Amygdala (tissue), 56 donors: ENCODE measurements around the gene WDR37.
A peak's percentile ranks its signal among the peaks of the same experiment; 100 is the strongest.
"Not testable (repeated sequence)": the region's sequence is repeated elsewhere in the genome, so short reads cannot be mapped to it uniquely, and the experiment has no call there.

Experiments used
- DNase-seq, 56 donors: peaks; one replicate each; lab custom pipeline; 2025; lab: John Stamatoyannopoulos, UW

Gene WDR37

DNA sequence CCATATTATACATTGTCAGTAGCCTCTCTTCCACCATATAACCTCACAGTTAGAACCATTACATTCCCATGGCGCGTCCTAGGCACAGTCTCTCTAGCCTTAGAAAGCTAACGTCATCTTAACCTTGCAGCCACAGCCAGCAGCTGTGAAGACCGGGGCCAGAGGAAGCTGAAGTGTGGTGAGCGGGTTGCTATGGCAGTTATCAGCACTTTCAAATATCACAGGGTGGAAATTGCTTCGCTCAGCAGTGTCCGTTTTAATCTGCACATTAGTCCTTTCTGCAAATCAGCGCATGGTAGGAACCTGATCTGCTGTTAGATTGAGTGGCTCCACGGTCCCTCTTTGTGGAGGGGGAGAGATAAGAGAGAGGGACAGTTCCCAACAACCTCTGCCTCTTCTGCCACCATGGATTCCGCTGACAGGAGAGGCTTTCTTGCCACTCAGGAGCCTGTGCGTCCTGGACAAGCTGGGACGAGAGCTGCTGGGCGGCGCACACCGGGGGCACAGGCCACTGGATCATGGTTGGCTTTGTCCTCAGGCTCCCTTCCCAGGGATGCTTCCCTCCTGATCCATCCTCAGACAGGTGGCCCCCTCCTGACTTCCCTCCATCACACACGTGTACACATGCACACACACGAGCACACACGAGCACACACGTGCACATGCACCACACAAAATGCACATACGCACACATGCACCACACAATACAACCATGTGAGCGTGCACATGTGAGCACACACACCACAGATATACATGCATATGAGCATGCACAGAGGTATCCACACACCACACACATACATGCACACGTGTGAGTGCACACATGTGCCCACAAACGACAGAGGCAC, 93.8 kb downstream of the WDR37 start:
- no peak for DNase-seq

- DNase-seq: no peak
These were observed 94.4 kb downstream of the WDR37 start for GRCh38 chr10:1150638-1150955.

DNA sequence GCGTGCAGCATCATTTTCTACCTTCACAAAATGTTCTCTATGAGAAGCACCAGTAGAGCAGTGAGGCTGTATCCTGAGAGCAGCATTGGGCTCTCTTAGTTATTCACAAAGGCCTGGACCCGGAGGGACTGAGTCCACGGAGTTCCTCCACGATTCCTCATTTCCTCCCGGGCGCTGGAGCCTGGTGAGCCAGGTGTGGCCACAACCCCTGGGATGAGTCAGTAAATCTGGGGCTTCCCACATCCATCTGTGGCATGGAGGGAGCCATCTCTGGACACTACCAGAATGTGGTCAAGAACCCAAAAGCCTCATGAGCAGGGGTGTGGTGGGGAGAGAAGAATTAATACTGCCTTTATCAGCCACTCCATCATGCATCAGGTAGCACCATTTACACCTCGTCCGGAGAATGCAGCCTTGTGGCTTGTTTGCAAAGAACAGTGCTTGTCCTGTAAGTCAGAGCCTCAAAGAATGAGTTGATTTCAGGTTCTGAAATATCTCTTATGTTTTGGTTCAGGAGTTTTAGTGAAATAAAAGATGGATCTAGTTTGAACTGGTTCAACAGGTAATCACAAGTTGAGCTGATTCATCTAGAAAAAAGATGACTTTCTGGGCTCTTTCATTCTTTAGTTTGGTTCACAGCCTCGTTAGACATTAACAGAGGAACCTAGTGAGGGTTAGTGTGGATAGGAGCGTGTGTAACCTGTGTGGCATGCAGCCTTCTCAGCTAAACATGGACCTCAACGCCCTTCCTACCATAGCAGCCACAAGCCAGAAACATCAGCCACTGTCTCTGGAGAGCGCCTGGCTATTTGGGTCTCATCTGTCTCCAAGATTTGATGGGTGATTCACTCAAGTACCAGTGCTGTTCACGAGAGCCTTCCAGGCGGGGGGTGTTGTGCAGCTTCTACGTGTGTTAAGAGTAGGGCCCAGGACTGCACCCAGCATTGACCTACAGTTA, 95.2 kb downstream of the WDR37 start:
- no peak for DNase-seq

- no peak for DNase-seq
These were observed 96.4 kb downstream of the WDR37 start for GRCh38 chr10:1152386-1153250.

DNA sequence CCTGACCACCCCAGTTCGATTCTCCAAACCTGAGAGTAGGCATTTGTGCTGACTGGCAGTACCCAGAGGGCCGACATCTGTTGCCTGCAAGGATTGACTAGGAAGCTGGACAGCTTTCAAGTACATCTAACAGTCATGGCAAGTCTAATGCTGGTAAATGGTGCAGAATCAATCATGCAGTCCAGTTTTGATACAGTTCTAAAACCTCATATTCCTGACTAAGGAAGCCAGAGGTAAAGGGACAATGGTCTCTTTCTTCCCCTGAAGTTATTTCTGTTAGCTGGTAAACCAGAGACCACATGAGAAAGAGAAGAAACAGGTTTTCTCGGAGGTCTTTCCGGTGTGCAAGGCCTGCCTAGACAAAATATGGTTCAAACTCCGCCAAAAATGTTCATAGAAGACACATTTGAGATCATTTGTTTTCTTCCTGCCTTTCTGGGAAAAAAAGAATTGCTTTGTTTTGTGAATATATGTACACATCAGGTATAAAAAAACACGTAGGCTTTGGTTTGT, 97.1 kb downstream of the WDR37 start:
- DNase-seq: no peak

GRCh38 chr10:1153805-1154351, 97.7 kb downstream of the WDR37 start:
- DNase-seq: no peak

DNA sequence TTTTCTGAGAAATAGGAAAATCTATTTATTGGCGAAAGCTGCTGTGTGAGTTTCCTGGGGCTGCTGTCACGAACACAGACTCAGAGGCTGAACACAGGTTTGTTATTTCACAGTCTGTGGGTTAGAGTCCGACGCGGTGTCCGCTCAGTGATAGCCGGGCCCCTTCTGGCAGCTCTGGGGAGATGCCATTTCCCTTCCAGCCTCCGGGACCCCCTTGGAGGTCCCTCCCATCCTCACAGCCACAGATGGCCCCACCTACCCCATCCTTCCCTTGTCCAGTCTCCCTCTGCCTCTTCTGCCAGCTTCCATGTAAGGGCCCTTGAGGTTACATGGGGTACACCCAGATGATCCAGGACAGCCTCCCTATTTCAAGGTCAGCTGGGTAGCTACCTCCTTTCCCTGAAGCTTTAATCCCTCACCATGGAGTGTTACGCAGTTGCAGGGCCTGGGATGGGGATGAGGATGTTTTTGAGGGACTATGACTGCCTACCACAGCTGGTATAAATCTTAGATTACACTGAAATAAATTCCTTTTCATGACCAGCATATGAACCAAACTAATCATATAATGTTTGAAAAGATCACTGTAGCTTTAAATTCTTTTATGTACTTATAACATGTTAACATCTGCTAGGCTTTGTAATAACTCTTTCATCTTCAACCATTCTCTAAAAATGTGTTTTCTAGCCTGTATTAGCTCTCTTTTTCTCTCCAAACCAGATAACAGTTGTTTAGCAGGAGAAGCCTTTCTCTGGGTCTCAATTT, 98.5 kb downstream of the WDR37 start:
- DNase-seq: no peak

GRCh38 chr10:1155791-1156615, 99.8 kb downstream of the WDR37 start:
- no peak for DNase-seq

GRCh38 chr10:1156616-1156886, 100.4 kb downstream of the WDR37 start:
- DNase-seq: no peak

DNA sequence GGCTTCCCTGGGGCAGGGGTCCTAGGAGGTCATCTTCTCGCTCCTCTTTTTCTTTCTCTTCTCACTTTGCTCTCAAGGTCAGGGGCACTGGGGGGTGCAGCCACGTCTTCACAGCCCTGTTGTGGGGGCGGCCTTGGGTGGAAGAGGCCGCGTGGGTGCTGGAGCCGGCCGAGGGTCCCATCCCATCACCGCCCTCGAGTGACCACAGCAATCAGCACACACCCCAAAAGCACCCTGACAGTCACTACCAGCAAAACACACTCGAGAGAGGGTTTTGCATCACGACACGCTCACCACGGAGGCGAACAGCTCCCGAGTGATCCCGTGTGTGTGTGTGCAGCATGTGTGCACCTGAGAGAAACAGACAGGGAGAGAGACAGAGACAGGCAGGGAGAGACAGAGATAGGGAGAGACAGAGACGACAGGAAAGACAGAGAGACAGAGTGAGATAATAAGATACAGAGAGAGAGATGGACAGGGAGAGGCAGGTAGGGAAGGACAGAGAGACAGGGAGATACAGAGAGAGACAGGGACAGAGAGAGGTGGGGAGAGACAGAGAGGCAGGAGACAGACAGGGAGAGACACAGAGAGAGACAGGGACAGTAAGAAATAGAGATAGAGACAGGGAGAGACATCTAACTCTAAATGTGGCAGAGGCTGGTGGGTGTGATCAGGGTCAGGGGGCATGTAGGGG, 100.9 kb downstream of the WDR37 start:
- DNase-seq: no peak

GRCh38 chr10:1157615-1157933, 101.4 kb downstream of the WDR37 start:
- DNase-seq: no peak

DNA sequence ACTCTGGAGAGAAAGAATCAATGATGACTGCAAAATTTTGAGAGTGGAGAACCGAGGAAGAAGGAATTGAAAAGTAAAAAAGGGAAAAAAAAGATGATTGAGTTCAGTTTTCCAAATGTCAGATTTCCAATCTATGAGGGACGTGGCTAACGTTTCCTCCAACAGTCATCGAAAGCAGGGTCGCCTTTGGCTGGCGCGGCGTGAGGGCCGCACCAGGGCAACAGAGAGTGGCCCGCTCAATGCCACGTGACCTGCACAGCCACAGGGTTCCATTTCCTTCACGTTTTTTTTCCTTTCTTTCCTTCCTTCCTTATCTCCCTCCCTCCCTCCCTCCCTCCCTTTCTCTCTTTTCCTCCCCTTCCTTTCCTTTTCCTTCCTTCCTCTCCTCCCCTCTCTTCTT, 101.9 kb downstream of the WDR37 start:
- no peak for DNase-seq

DNA sequence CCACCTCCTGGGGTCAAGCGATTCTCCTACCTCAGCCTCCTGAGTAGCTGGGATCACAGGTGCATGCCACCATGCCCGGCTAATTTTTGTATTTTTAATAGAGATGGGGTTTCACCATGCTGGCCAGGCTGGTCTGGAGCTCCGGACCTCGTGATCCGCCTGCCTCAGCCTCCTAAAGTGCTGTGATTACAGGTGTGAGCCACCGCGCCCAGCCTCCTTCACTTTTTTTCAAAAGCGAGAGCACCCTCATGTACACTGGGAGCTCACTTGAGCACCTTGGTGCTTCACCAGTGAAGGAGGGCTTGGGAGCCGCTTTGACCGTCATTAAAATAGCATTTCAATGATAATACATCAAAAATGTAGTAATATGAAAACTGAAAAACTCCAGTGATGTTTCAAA, 102.4 kb downstream of the WDR37 start:
- not testable (repeated sequence) for DNase-seq

GRCh38 chr10:1159131-1160061, 103.2 kb downstream of the WDR37 start:
- DNase-seq: no peak

GRCh38 chr10:1160561-1161314, 104.6 kb downstream of the WDR37 start:
- DNase-seq: no peak

- DNase-seq: peak in 1 of 56 donors; percentile 14
These were observed 105.1 kb downstream of the WDR37 start for GRCh38 chr10:1161315-1161673.
